HepG2 (cell line): ENCODE measurements around the gene LENEP. TPM values are rescaled to one million over a fixed set of nuclear protein-coding genes. Genes with fewer than 3 reads are reported as not detected.
A peak's percentile ranks its signal among the peaks of the same experiment; 100 is the strongest.

Experiments used
- ATRX ChIP-seq: sonication (generic); formaldehyde crosslinking; IDR thresholded peaks from 2 replicates; pipeline ENCODE4 v1.4.0; 2020; ENCODE audit warnings: missing genetic modification reagents, borderline replicate concordance
- CBX2 ChIP-seq, 2 experiments: fragments of 200-600 bp in 1 of 2; sonication (generic); formaldehyde crosslinking in 1 of 2; IDR thresholded peaks; 2 replicates each; pipeline versions ENCODE4 v1.7.0 to v1.8.1; 2018 to 2022; ENCODE audit warnings: low read depth in 2 of 2, low read length in 1 of 2, mild to moderate bottlenecking in 1 of 2, missing genetic modification reagents in 1 of 2
- CHD4 ChIP-seq: fragments of 200-600 bp; sonication (generic); IDR thresholded peaks from 2 replicates; pipeline ENCODE4 v1.7.0; 2017; ENCODE audit warnings: mild to moderate bottlenecking, low read length, borderline replicate concordance
- FOXK1 ChIP-seq: sonication (generic); formaldehyde crosslinking; IDR thresholded peaks from 2 replicates; pipeline ENCODE4 v1.4.0; 2020; ENCODE audit warnings: low read depth, missing genetic modification reagents, borderline replicate concordance
- GFI1 ChIP-seq: sonication (generic); formaldehyde crosslinking; IDR thresholded peaks from 2 replicates; pipeline ENCODE4 v1.5.0; 2020; ENCODE audit warnings: missing genetic modification reagents, mild to moderate bottlenecking, borderline replicate concordance
- HNRNPUL1 ChIP-seq: fragments of 200-400 bp; formaldehyde crosslinking; IDR thresholded peaks from 2 replicates; pipeline ENCODE4 v1.6.1; 2017; ENCODE audit warnings: low read depth, mild to moderate bottlenecking, low read length, moderate library complexity
- KDM1A ChIP-seq: IDR thresholded peaks from 2 replicates; pipeline ENCODE4 v1.6.1; 2016; ENCODE audit warnings: missing compliant biosample characterization
- MAFK ChIP-seq, 2 experiments: IDR thresholded peaks in 1 of 2; conservative IDR thresholded peaks in 1 of 2; 2 replicates each; pipeline ENCODE4 v1.6.1; 2011; ENCODE audit warnings: improper control_type of control experiment in 2 of 2, low read length in 2 of 2
- MATR3 ChIP-seq: sonication (generic); formaldehyde crosslinking; IDR thresholded peaks from 2 replicates; pipeline ENCODE4 v1.4.0; 2020; ENCODE audit warnings: missing genetic modification reagents
- PCBP1 ChIP-seq: fragments of 200-400 bp; formaldehyde crosslinking; IDR thresholded peaks from 2 replicates; pipeline ENCODE4 v1.6.1; 2017; ENCODE audit warnings: mild to moderate bottlenecking, low read depth, low read length, borderline replicate concordance
- POLR2AphosphoS5 ChIP-seq: IDR thresholded peaks from 2 replicates; pipeline ENCODE4 v1.6.1; 2012; ENCODE audit warnings: low read depth, low read length
- SALL1 ChIP-seq: sonication (generic); formaldehyde crosslinking; IDR thresholded peaks from 2 replicates; pipeline ENCODE4 v1.8.0; 2022; ENCODE audit warnings: mild to moderate bottlenecking, missing genetic modification reagents
- SP2 ChIP-seq: sonication (generic); formaldehyde crosslinking; IDR thresholded peaks from 2 replicates; pipeline ENCODE4 v1.5.1; 2020; ENCODE audit warnings: mild to moderate bottlenecking, missing genetic modification reagents
- ZNF136 ChIP-seq: sonication (generic); formaldehyde crosslinking; IDR thresholded peaks from 2 replicates; pipeline ENCODE4 v1.8.1; 2022; ENCODE audit warnings: low read depth, mild to moderate bottlenecking, moderate library complexity, missing genetic modification reagents
- polyA plus RNA-seq, 8 experiments: library from polyadenylated mRNA; depleted of rRNA in 3 of 8; stranded (reverse) in 7 of 8; unstranded in 1 of 8; fragments of >200 nt; fragmentation: Illumina TruSeq in 4 of 8; extraction: Trizol in 4 of 8; gene quantifications; 2 replicates each; pipeline versions ENCODE4 v1.2.1 to v1.2.3, GENCODE V29; 2011 to 2016; ENCODE audit warnings: low read depth in 4 of 8, missing spikeins in 1 of 8, mixed read lengths in 1 of 8; ENCODE audit not compliant: insufficient read depth in 1 of 8
- total RNA-seq, 5 experiments: library from RNA; depleted of rRNA; stranded (reverse); fragments of >200 nt; fragmentation: Illumina TruSeq; extraction: Trizol; gene quantifications; 2 replicates each; pipeline ENCODE4 v1.2.3, GENCODE V29; 2016; ENCODE audit warnings: low read depth in 1 of 5
- TF ChIP-seq, protein P1 (sequence below): sonication (generic); formaldehyde crosslinking; IDR thresholded peaks from 2 replicates; pipeline ENCODE4 v1.5.1; 2020; ENCODE audit warnings: missing genetic modification reagents, mild to moderate bottlenecking, borderline replicate concordance
- TF ChIP-seq, protein P2 (sequence below): sonication (generic); formaldehyde crosslinking; IDR thresholded peaks from 2 replicates; pipeline ENCODE4 v1.4.0; 2020; ENCODE audit warnings: missing genetic modification reagents
- TF ChIP-seq, protein P3 (sequence below): sonication (generic); formaldehyde crosslinking; IDR thresholded peaks from 2 replicates; pipeline ENCODE4 v1.9.0; 2022; ENCODE audit warnings: missing genetic modification reagents, mild to moderate bottlenecking, borderline replicate concordance

LENEP gene
- total and polyA plus RNA-seq, 2 of the 13 experiments (the other 11 are each of a cell fraction or from before 2014, with no cell fraction given): 0.29 TPM; not detected in 1

DNA sequence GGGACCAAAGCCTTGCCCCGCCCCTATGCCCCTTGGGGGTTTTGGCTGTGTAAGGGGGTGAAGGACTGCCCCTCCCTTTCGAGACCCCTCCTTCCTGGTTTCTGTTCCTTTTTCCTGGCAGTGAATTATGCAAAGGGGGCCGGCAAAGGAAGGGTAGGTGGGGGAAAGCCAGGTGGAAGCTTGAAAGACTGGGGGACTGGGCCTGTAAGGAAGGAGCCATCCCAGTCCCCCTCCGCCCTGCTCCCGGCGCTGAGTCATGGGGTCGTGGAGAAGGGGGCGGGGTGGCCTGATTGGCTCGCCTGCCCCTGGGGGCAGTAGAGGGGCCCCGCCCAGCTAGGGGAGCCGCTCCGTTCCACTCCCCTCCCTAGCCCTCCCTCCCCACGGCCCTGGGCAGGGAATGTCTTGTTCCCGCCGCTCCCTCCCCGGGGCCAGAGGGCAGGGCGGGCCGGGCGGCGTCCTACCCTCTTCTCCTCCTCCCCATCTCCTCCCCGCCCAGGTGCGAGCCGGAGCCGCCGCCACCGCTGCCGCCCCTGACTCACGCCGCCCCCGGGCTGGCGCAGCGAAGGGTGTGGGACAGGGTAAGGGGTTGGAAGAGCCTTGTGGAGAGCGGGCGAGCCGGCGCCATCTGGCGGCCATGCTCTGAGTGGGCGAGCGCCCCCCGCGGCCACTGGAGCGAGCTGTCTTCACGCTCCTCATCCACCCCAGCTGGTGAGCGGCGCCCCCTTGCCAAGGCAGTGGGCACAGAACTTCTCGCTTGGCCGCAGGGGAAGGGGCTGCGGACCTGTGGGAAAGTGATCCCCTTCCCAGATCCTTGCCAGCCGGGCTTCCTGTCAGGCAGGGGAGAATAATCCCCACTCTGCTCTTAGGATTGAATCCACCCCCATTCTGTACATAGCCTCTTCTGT, 23.9 kb downstream of the LENEP start (continued):
- TF ChIP-seq POLR2AphosphoS5 (peak; percentile 48; the same call in 1 of the 2 replicates), MAFK (conservative IDR thresholded peaks at IDR 0.05 in 1 of 2, IDR thresholded peaks at IDR 0.05 in 1 of 2; ENCODE audit: low read length in 2 of 2) (no peak), CHD4 (no peak), KDM1A (CRISPR knock-in tag) (0 out of 2 replicates have a peak, but pooled peaks have one; percentile 15), ATRX (CRISPR knock-in tag) (no peak), CBX2 (IDR thresholded peaks at IDR 0.05; ENCODE audit: low read depth, low read length) (no peak), CBX2 (CRISPR knock-in tag; IDR thresholded peaks at IDR 0.05; ENCODE audit: low read depth) (0 out of 2 replicates have a peak, but pooled peaks have one; percentile 68), MATR3 (CRISPR knock-in tag) (no peak), PCBP1 (0 out of 2 replicates have a peak, but pooled peaks have one; percentile 30), ZNF136 (peak; percentile 84; the same call in 1 of the 2 replicates), SP2 (CRISPR knock-in tag) (no peak), FOXK1 (CRISPR knock-in tag) (peak; percentile 46; the same call in 1 of the 2 replicates), SALL1 (CRISPR knock-in tag) (peak; percentile 84), GFI1 (CRISPR knock-in tag) (peak; percentile 76; the same call in 1 of the 2 replicates), HNRNPUL1 (0 out of 2 replicates have a peak, but pooled peaks have one; percentile 29)
- TF ChIP-seq, protein P1, sequence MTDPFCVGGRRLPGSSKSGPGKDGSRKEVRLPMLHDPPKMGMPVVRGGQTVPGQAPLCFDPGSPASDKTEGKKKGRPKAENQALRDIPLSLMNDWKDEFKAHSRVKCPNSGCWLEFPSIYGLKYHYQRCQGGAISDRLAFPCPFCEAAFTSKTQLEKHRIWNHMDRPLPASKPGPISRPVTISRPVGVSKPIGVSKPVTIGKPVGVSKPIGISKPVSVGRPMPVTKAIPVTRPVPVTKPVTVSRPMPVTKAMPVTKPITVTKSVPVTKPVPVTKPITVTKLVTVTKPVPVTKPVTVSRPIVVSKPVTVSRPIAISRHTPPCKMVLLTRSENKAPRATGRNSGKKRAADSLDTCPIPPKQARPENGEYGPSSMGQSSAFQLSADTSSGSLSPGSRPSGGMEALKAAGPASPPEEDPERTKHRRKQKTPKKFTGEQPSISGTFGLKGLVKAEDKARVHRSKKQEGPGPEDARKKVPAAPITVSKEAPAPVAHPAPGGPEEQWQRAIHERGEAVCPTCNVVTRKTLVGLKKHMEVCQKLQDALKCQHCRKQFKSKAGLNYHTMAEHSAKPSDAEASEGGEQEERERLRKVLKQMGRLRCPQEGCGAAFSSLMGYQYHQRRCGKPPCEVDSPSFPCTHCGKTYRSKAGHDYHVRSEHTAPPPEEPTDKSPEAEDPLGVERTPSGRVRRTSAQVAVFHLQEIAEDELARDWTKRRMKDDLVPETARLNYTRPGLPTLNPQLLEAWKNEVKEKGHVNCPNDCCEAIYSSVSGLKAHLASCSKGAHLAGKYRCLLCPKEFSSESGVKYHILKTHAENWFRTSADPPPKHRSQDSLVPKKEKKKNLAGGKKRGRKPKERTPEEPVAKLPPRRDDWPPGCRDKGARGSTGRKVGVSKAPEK (CRISPR knock-in tag): 0 out of 2 replicates have a peak, but pooled peaks have one; percentile 37
- TF ChIP-seq, protein P2, sequence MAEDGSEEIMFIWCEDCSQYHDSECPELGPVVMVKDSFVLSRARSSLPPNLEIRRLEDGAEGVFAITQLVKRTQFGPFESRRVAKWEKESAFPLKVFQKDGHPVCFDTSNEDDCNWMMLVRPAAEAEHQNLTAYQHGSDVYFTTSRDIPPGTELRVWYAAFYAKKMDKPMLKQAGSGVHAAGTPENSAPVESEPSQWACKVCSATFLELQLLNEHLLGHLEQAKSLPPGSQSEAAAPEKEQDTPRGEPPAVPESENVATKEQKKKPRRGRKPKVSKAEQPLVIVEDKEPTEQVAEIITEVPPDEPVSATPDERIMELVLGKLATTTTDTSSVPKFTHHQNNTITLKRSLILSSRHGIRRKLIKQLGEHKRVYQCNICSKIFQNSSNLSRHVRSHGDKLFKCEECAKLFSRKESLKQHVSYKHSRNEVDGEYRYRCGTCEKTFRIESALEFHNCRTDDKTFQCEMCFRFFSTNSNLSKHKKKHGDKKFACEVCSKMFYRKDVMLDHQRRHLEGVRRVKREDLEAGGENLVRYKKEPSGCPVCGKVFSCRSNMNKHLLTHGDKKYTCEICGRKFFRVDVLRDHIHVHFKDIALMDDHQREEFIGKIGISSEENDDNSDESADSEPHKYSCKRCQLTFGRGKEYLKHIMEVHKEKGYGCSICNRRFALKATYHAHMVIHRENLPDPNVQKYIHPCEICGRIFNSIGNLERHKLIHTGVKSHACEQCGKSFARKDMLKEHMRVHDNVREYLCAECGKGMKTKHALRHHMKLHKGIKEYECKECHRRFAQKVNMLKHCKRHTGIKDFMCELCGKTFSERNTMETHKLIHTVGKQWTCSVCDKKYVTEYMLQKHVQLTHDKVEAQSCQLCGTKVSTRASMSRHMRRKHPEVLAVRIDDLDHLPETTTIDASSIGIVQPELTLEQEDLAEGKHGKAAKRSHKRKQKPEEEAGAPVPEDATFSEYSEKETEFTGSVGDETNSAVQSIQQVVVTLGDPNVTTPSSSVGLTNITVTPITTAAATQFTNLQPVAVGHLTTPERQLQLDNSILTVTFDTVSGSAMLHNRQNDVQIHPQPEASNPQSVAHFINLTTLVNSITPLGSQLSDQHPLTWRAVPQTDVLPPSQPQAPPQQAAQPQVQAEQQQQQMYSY (CRISPR knock-in tag): peak; percentile 89
- TF ChIP-seq, protein P3, sequence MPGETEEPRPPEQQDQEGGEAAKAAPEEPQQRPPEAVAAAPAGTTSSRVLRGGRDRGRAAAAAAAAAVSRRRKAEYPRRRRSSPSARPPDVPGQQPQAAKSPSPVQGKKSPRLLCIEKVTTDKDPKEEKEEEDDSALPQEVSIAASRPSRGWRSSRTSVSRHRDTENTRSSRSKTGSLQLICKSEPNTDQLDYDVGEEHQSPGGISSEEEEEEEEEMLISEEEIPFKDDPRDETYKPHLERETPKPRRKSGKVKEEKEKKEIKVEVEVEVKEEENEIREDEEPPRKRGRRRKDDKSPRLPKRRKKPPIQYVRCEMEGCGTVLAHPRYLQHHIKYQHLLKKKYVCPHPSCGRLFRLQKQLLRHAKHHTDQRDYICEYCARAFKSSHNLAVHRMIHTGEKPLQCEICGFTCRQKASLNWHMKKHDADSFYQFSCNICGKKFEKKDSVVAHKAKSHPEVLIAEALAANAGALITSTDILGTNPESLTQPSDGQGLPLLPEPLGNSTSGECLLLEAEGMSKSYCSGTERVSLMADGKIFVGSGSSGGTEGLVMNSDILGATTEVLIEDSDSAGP: peak; percentile 97
